GM19467 (cell line): ENCODE data around the gene ATP11A.
"Not testable (repeated sequence)": the region's sequence is repeated elsewhere in the genome, so short reads cannot be mapped to it uniquely, and the experiment has no call there.

Experiments
- ATAC-seq: cut with Tn5 transposase; IDR thresholded peaks from one replicate; pipeline ENCODE4 v1.9.1; 2021; ENCODE audit warnings: mild to moderate bottlenecking, moderate library complexity; ENCODE audit not compliant: unreplicated experiment

The ATP11A gene

GRCh38 chr13:112851107-112852038, 161.5 kb downstream of the ATP11A start:
- no peak for ATAC-seq

GRCh38 chr13:112852392-112852791, 162.6 kb downstream of the ATP11A start:
- no peak for ATAC-seq

- no peak for ATAC-seq
These were observed 163.0 kb downstream of the ATP11A start for GRCh38 chr13:112852808-112853207.

GRCh38 chr13:112854321-112854720, 164.5 kb downstream of the ATP11A start:
- no peak for ATAC-seq

- ATAC-seq, result no peak
These were observed 166.0 kb downstream of the ATP11A start for GRCh38 chr13:112855859-112856258.

- ATAC-seq, result no peak
These were observed 168.2 kb downstream of the ATP11A start for GRCh38 chr13:112857914-112858490.

GRCh38 chr13:112859128-112859816, 169.4 kb downstream of the ATP11A start:
- ATAC-seq, result no peak

- no peak for ATAC-seq
These were observed 170.0 kb downstream of the ATP11A start for GRCh38 chr13:112859817-112860190.

- ATAC-seq, result no peak
These were observed 172.2 kb downstream of the ATP11A start for GRCh38 chr13:112861876-112862615.

GRCh38 chr13:112863356-112863755, 173.5 kb downstream of the ATP11A start:
- not testable (repeated sequence) for ATAC-seq

GRCh38 chr13:112865478-112865877, 175.6 kb downstream of the ATP11A start:
- ATAC-seq, result not testable (repeated sequence)

GRCh38 chr13:112867301-112867711, 177.5 kb downstream of the ATP11A start:
- no peak for ATAC-seq

GRCh38 chr13:112868308-112868707, 178.5 kb downstream of the ATP11A start:
- ATAC-seq, result no peak

GRCh38 chr13:112869202-112870050, 179.6 kb downstream of the ATP11A start:
- ATAC-seq, result no peak

- no peak for ATAC-seq
These were observed 180.2 kb downstream of the ATP11A start for GRCh38 chr13:112870051-112870331.

- no peak for ATAC-seq
These were observed 181.0 kb downstream of the ATP11A start for GRCh38 chr13:112870737-112871287.

- no peak for ATAC-seq
These were observed 181.9 kb downstream of the ATP11A start for GRCh38 chr13:112871742-112872141.

GRCh38 chr13:112872657-112873631, 183.1 kb downstream of the ATP11A start:
- ATAC-seq, result not testable (repeated sequence)
